ENCODE measurements around the gene NUDT17. TPM values are rescaled to one million over a fixed set of nuclear protein-coding genes. Genes with fewer than 3 reads are reported as not detected.
A peak's percentile ranks its signal among the peaks of the same experiment; 100 is the strongest.

The NUDT17 gene
- total and polyA plus RNA-seq, 2 experiments from 2014 or later = 2.8 to 4.3 TPM

DNA sequence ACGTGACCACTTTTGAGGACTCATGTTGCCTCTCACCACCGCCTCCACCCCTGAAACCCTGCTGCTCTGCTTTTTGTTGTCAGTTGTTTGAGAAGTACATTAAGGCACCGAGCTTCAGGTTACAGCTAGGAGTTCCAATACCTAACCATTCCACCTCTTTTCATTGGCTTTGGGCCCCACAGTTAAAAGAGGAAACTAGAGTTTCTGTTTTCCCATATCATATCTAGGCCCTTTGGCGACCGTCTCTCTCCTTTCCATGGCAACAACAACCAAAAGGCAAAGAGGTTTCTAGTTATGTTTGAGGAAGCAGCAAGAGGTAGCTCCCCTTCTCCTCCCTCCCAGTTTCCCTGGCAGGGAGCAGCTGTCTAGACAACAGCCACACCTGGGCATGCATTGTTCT, 34.3 kb downstream of the NUDT17 start:
- H3K27ac ChIP-seq (ENCODE audit: low read depth) = no peak overlapping the region
- H2AFZ ChIP-seq = peak overlapping the region; percentile 90
- peak; percentile 16 for DNase-seq (ENCODE audit: low spot score)
- H3F3A ChIP-seq (replicated peaks; ENCODE audit: low read depth) = 0 out of 2 replicates have a peak, but pooled peaks cover 2% of the 10 kb centered on the region
- H3K4me1 ChIP-seq (ENCODE audit: insufficient read depth) = peaks cover 12% of the 10 kb centered on the region
- H3K9me2 ChIP-seq (ENCODE audit: insufficient read depth) = no peaks in the 10 kb centered on the region
- H3K4me1 Mint-ChIP-seq = peaks cover 20% of the 10 kb centered on the region
- H4K20me1 ChIP-seq (replicated peaks; ENCODE audit: insufficient read depth) = no peaks in the 10 kb centered on the region
- H3K4me3 ChIP-seq = peak overlapping the region; percentile 16; the same call in 1 of the 2 replicates
- no peaks in the 10 kb centered on the region for H3K79me2 ChIP-seq (replicated peaks; ENCODE audit: insufficient read depth)
- H3K9me3 Mint-ChIP-seq = no peaks in the 10 kb centered on the region
- TF ChIP-seq, protein P1, sequence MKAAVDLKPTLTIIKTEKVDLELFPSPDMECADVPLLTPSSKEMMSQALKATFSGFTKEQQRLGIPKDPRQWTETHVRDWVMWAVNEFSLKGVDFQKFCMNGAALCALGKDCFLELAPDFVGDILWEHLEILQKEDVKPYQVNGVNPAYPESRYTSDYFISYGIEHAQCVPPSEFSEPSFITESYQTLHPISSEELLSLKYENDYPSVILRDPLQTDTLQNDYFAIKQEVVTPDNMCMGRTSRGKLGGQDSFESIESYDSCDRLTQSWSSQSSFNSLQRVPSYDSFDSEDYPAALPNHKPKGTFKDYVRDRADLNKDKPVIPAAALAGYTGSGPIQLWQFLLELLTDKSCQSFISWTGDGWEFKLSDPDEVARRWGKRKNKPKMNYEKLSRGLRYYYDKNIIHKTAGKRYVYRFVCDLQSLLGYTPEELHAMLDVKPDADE (IDR thresholded peaks at IDR 0.05) = no peak
- TF ChIP-seq, protein P2, sequence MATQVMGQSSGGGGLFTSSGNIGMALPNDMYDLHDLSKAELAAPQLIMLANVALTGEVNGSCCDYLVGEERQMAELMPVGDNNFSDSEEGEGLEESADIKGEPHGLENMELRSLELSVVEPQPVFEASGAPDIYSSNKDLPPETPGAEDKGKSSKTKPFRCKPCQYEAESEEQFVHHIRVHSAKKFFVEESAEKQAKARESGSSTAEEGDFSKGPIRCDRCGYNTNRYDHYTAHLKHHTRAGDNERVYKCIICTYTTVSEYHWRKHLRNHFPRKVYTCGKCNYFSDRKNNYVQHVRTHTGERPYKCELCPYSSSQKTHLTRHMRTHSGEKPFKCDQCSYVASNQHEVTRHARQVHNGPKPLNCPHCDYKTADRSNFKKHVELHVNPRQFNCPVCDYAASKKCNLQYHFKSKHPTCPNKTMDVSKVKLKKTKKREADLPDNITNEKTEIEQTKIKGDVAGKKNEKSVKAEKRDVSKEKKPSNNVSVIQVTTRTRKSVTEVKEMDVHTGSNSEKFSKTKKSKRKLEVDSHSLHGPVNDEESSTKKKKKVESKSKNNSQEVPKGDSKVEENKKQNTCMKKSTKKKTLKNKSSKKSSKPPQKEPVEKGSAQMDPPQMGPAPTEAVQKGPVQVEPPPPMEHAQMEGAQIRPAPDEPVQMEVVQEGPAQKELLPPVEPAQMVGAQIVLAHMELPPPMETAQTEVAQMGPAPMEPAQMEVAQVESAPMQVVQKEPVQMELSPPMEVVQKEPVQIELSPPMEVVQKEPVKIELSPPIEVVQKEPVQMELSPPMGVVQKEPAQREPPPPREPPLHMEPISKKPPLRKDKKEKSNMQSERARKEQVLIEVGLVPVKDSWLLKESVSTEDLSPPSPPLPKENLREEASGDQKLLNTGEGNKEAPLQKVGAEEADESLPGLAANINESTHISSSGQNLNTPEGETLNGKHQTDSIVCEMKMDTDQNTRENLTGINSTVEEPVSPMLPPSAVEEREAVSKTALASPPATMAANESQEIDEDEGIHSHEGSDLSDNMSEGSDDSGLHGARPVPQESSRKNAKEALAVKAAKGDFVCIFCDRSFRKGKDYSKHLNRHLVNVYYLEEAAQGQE (IDR thresholded peaks at IDR 0.05; ENCODE audit: unreplicated experiment) = no peak
- TF ChIP-seq EZH2phosphoT487 (IDR thresholded peaks at IDR 0.05; ENCODE audit: unreplicated experiment) (no peak), CREB1 (CRISPR knock-in tag; IDR thresholded peaks at IDR 0.05; ENCODE audit: low read depth) (no peak)
- TF ChIP-seq, protein P3, sequence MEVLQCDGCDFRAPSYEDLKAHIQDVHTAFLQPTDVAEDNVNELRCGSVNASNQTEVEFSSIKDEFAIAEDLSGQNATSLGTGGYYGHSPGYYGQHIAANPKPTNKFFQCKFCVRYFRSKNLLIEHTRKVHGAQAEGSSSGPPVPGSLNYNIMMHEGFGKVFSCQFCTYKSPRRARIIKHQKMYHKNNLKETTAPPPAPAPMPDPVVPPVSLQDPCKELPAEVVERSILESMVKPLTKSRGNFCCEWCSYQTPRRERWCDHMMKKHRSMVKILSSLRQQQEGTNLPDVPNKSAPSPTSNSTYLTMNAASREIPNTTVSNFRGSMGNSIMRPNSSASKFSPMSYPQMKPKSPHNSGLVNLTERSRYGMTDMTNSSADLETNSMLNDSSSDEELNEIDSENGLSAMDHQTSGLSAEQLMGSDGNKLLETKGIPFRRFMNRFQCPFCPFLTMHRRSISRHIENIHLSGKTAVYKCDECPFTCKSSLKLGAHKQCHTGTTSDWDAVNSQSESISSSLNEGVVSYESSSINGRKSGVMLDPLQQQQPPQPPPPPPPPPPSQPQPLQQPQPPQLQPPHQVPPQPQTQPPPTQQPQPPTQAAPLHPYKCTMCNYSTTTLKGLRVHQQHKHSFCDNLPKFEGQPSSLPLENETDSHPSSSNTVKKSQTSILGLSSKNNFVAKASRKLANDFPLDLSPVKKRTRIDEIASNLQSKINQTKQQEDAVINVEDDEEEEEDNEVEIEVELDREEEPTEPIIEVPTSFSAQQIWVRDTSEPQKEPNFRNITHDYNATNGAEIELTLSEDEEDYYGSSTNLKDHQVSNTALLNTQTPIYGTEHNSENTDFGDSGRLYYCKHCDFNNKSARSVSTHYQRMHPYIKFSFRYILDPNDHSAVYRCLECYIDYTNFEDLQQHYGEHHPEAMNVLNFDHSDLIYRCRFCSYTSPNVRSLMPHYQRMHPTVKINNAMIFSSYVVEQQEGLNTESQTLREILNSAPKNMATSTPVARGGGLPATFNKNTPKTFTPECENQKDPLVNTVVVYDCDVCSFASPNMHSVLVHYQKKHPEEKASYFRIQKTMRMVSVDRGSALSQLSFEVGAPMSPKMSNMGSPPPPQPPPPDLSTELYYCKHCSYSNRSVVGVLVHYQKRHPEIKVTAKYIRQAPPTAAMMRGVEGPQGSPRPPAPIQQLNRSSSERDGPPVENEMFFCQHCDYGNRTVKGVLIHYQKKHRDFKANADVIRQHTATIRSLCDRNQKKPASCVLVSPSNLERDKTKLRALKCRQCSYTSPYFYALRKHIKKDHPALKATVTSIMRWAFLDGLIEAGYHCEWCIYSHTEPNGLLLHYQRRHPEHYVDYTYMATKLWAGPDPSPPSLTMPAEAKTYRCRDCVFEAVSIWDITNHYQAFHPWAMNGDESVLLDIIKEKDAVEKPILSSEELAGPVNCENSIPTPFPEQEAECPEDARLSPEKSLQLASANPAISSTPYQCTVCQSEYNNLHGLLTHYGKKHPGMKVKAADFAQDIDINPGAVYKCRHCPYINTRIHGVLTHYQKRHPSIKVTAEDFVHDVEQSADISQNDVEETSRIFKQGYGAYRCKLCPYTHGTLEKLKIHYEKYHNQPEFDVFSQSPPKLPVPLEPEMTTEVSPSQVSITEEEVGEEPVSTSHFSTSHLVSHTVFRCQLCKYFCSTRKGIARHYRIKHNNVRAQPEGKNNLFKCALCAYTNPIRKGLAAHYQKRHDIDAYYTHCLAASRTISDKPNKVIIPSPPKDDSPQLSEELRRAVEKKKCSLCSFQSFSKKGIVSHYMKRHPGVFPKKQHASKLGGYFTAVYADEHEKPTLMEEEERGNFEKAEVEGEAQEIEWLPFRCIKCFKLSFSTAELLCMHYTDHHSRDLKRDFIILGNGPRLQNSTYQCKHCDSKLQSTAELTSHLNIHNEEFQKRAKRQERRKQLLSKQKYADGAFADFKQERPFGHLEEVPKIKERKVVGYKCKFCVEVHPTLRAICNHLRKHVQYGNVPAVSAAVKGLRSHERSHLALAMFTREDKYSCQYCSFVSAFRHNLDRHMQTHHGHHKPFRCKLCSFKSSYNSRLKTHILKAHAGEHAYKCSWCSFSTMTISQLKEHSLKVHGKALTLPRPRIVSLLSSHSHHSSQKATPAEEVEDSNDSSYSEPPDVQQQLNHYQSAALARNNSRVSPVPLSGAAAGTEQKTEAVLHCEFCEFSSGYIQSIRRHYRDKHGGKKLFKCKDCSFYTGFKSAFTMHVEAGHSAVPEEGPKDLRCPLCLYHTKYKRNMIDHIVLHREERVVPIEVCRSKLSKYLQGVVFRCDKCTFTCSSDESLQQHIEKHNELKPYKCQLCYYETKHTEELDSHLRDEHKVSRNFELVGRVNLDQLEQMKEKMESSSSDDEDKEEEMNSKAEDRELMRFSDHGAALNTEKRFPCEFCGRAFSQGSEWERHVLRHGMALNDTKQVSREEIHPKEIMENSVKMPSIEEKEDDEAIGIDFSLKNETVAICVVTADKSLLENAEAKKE (CRISPR knock-in tag; IDR thresholded peaks at IDR 0.05) = no peak
- peak overlapping the region; percentile 6; the same call in 1 of the 3 replicates for H3K4me3 Mint-ChIP-seq
- no peaks in the 10 kb centered on the region for H3K36me3 ChIP-seq (ENCODE audit: insufficient read depth)
- H3K27me3 ChIP-seq (ENCODE audit: insufficient read depth) = peaks cover 15% of the 10 kb centered on the region
- no peaks in the 10 kb centered on the region for H3K36me3 Mint-ChIP-seq (ENCODE audit: low read depth)
- no peak overlapping the region for H3K27ac Mint-ChIP-seq
- H3K4me2 ChIP-seq = peak overlapping the region; percentile 29
- peak; percentile 80 for ATAC-seq
- peaks cover 10% of the 10 kb centered on the region for H3K27me3 Mint-ChIP-seq (ENCODE audit: insufficient read depth, low read depth, poor library complexity)

All from GM23338 (cell line).